ES-I3 (cell line): ENCODE results near the gene ZNF346.
A peak's percentile ranks its signal among the peaks of the same experiment; 100 is the strongest.

Source experiments
- H3K36me3 ChIP-seq: 2 replicates; pipeline ENCODE4 v1.6.1; 2013; ENCODE audit warnings: mild to moderate bottlenecking, low read length, control low read depth, moderate library complexity; ENCODE audit not compliant: insufficient read depth
- H3K4me1 ChIP-seq: 2 replicates; pipeline ENCODE4 v1.6.1; 2013; ENCODE audit warnings: mild to moderate bottlenecking, control low read depth, low read length; ENCODE audit not compliant: insufficient read depth
- H3K9ac ChIP-seq: 2 replicates; pipeline ENCODE4 v1.6.1; 2013; ENCODE audit warnings: low read depth, mild to moderate bottlenecking, low read length, moderate library complexity
- H3K9me3 ChIP-seq: 2 replicates; pipeline ENCODE4 v1.6.1; 2013; ENCODE audit warnings: mild to moderate bottlenecking, low read length, moderate library complexity; ENCODE audit not compliant: control insufficient read depth, insufficient read depth

Gene ZNF346

GRCh38 chr5:177066224-177066623 is 43.7 kb downstream of the ZNF346 start:
- Histone ChIP-seq H3K9ac (no peak overlapping the region), H3K36me3 (peaks cover 6% of the 10 kb centered on the region), H3K9me3 (no peaks in the 10 kb centered on the region), H3K4me1 (no peaks in the 10 kb centered on the region)

GRCh38 chr5:177067503-177067902 is 45.0 kb downstream of the ZNF346 start:
- no peaks in the 10 kb centered on the region; the same call in 1 of the 2 replicates for H3K36me3 ChIP-seq
- no peak overlapping the region for H3K9ac ChIP-seq
- H3K4me1 ChIP-seq, result peaks cover 3% of the 10 kb centered on the region; the same call in 1 of the 2 replicates
- H3K9me3 ChIP-seq, result no peaks in the 10 kb centered on the region

GRCh38 chr5:177070536-177071191 is 48.2 kb downstream of the ZNF346 start:
- no peak overlapping the region for H3K9ac ChIP-seq
- H3K9me3 ChIP-seq, result no peaks in the 10 kb centered on the region
- H3K36me3 ChIP-seq, result no peaks in the 10 kb centered on the region
- peaks cover 3% of the 10 kb centered on the region; the same call in 1 of the 2 replicates for H3K4me1 ChIP-seq

GRCh38 chr5:177071666-177072385 is 49.3 kb downstream of the ZNF346 start:
- H3K9me3 ChIP-seq, result no peaks in the 10 kb centered on the region
- H3K4me1 ChIP-seq, result peaks cover 3% of the 10 kb centered on the region; the same call in 1 of the 2 replicates
- no peak overlapping the region; the same call in 1 of the 2 replicates for H3K9ac ChIP-seq
- no peaks in the 10 kb centered on the region for H3K36me3 ChIP-seq

GRCh38 chr5:177077335-177077734 is 54.8 kb downstream of the ZNF346 start:
- Histone ChIP-seq H3K9me3 (no peaks in the 10 kb centered on the region), H3K9ac (no peak overlapping the region), H3K36me3 (no peaks in the 10 kb centered on the region), H3K4me1 (no peaks in the 10 kb centered on the region)

GRCh38 chr5:177079606-177080005 is 57.1 kb downstream of the ZNF346 start:
- H3K9me3 ChIP-seq, result no peaks in the 10 kb centered on the region
- H3K4me1 ChIP-seq, result peaks cover 5% of the 10 kb centered on the region; the same call in 1 of the 2 replicates
- no peak overlapping the region for H3K9ac ChIP-seq
- H3K36me3 ChIP-seq, result no peaks in the 10 kb centered on the region

- Histone ChIP-seq H3K9ac (no peak overlapping the region), H3K4me1 (peaks cover 9% of the 10 kb centered on the region), H3K36me3 (no peaks in the 10 kb centered on the region), H3K9me3 (no peaks in the 10 kb centered on the region)
Observed at GRCh38 chr5:177080265-177080664, 57.8 kb downstream of the ZNF346 start.

- Histone ChIP-seq H3K9me3 (no peaks in the 10 kb centered on the region), H3K4me1 (peaks cover 19% of the 10 kb centered on the region), H3K9ac (no peak overlapping the region), H3K36me3 (no peaks in the 10 kb centered on the region)
Observed at GRCh38 chr5:177081859-177082258, 59.4 kb downstream of the ZNF346 start.

GRCh38 chr5:177083357-177083756 is 60.9 kb downstream of the ZNF346 start:
- Histone ChIP-seq H3K9me3 (no peaks in the 10 kb centered on the region), H3K9ac (no peak overlapping the region), H3K4me1 (peaks cover 19% of the 10 kb centered on the region), H3K36me3 (no peaks in the 10 kb centered on the region)

- Histone ChIP-seq H3K9ac (no peak overlapping the region), H3K9me3 (no peaks in the 10 kb centered on the region), H3K36me3 (no peaks in the 10 kb centered on the region), H3K4me1 (peaks cover 19% of the 10 kb centered on the region)
Observed at GRCh38 chr5:177084175-177084574, 61.7 kb downstream of the ZNF346 start.

GRCh38 chr5:177085985-177086653 is 63.6 kb downstream of the ZNF346 start:
- no peaks in the 10 kb centered on the region for H3K36me3 ChIP-seq
- H3K9me3 ChIP-seq, result no peaks in the 10 kb centered on the region
- no peak overlapping the region for H3K9ac ChIP-seq
- H3K4me1 ChIP-seq, result peaks cover 19% of the 10 kb centered on the region

- H3K4me1 ChIP-seq, result peaks cover 19% of the 10 kb centered on the region
- peak within 1 kb of the TSS; percentile 59 for H3K9ac ChIP-seq
- no peaks in the 10 kb centered on the region for H3K36me3 ChIP-seq
- H3K9me3 ChIP-seq, result no peaks in the 10 kb centered on the region
Observed at GRCh38 chr5:177086654-177087397, 64.3 kb downstream of the ZNF346 start, which contains the start of gene FGFR4. TSS of gene FGFR4 (plus strand) at chr5:177086915. CDS start at chr5:177089603, 2,688 bp downstream.

GRCh38 chr5:177087398-177088005 is 65.0 kb downstream of the ZNF346 start:
- Histone ChIP-seq H3K9me3 (no peaks in the 10 kb centered on the region), H3K4me1 (peaks cover 19% of the 10 kb centered on the region), H3K36me3 (no peaks in the 10 kb centered on the region), H3K9ac (peak overlapping the region; percentile 59)

GRCh38 chr5:177089127-177089526 is 66.6 kb downstream of the ZNF346 start:
- Histone ChIP-seq H3K9me3 (no peaks in the 10 kb centered on the region), H3K9ac (no peak overlapping the region), H3K4me1 (peaks cover 15% of the 10 kb centered on the region), H3K36me3 (no peaks in the 10 kb centered on the region)
